Fibroblast of pulmonary artery (primary cell): Measurements from ENCODE around the gene SORBS1.
A peak's percentile ranks its signal among the peaks of the same experiment; 100 is the strongest.

Experiments
- DNase-seq: peaks from one replicate; pipeline ENCODE4 v3.0.0-alpha.2; 2010; ENCODE audit warnings: low read depth
- H3K4me3 ChIP-seq: replicated peaks from 2 replicates; pipeline ENCODE4 v1.5.1; 2011; ENCODE audit warnings: low read depth, mild to moderate bottlenecking, control low read depth, low read length, moderate library complexity
- TF ChIP-seq, protein P1 (sequence below): IDR thresholded peaks from 2 replicates; pipeline ENCODE4 v1.5.1; 2011; ENCODE audit warnings: mild to moderate bottlenecking, control low read depth, low read length, inconsistent platforms; ENCODE audit errors: missing control alignments

SORBS1 gene

DNA sequence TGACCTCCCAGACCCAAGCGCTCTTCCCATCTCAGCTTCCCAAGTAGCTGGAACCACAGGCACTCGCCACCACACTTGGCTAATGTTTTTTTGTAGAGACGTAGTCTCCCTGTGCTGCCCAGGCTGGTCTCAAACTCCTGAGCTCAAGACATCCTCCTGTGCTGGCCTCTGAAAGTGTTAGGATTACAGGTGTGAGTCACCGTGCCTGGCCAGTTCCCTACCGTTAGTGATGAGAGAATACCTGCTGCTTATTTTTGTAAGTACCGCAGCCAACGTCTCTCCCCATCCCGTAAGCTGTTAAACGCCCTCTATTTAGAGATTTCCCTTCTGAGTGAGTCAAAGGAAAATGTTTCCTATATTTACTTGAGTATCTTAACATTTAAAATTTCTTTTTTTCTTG is 231.9 kb downstream of the SORBS1 start:
- TF ChIP-seq, protein P1, sequence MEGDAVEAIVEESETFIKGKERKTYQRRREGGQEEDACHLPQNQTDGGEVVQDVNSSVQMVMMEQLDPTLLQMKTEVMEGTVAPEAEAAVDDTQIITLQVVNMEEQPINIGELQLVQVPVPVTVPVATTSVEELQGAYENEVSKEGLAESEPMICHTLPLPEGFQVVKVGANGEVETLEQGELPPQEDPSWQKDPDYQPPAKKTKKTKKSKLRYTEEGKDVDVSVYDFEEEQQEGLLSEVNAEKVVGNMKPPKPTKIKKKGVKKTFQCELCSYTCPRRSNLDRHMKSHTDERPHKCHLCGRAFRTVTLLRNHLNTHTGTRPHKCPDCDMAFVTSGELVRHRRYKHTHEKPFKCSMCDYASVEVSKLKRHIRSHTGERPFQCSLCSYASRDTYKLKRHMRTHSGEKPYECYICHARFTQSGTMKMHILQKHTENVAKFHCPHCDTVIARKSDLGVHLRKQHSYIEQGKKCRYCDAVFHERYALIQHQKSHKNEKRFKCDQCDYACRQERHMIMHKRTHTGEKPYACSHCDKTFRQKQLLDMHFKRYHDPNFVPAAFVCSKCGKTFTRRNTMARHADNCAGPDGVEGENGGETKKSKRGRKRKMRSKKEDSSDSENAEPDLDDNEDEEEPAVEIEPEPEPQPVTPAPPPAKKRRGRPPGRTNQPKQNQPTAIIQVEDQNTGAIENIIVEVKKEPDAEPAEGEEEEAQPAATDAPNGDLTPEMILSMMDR = no peak
- H3K4me3 ChIP-seq = no peak overlapping the region
- DNase-seq = no peak

DNA sequence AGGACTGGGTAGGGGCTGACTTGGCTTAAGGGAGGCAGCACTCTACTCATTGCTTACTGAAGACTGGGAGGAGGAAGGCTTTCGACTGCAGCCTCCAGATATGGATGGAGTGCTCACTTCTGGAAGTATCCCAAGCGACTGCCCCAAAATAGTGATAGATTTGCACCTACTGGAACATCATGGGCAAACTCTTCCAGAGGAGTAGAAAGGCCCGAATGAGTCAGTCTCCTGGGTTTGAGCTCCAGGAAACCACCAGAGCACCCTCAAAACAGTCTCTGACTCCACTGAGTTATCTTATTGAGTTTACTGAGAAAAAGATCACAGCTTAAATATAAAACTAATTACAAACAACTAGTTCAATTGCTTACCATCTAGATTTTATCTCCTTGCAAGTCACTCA is 233.2 kb downstream of the SORBS1 start:
- H3K4me3 ChIP-seq = no peak overlapping the region
- DNase-seq = no peak
- TF ChIP-seq, protein P1 = no peak

DNA sequence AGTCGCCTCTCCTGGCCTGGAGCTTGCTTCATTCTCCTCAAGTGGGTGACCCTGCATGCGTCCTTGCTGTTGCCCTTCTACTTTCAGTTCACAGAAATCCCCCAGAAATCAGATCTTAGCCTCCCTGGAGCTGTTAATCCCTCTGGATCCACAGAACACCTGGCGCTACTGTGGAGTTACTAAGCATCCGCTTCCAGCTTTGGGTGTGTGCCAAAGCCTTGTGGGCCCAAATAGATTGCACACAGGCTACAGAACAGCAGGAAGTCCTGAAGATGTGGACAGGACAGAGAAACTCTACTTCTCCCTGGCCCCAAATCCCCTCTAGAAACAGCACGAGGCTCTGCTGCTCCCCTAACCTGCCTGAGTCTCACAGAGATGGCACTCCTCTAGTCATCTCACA is 233.8 kb downstream of the SORBS1 start:
- no peak overlapping the region for H3K4me3 ChIP-seq
- TF ChIP-seq, protein P1 = no peak
- peak; percentile 69 for DNase-seq

DNA sequence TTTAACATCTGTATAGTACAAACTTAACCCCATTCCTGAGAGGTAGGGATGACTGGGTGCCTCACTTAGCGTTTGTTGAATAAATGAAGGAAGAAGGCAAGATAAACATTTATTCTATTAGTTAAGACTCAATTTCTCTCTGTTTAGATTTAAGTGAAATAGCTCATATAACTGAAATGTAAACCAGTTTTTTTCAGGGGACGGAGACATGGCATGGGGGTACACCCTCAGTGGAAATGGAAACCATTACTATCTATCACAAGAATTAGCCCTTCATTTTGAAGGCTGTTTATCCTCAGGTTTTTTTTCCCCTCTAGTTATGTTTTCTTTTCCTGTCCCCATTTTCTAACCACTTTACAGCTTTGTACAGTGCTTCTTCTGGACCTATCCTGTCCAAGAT is 234.8 kb downstream of the SORBS1 start:
- no peak for DNase-seq
- TF ChIP-seq, protein P1 = no peak
- H3K4me3 ChIP-seq = no peak overlapping the region

GRCh38 chr10:95325863-95326262 is 235.3 kb downstream of the SORBS1 start:
- no peak for DNase-seq
- TF ChIP-seq, protein P1 = no peak
- no peak overlapping the region for H3K4me3 ChIP-seq

GRCh38 chr10:95324436-95325268 is 236.5 kb downstream of the SORBS1 start:
- TF ChIP-seq, protein P1 = no peak
- no peak overlapping the region for H3K4me3 ChIP-seq
- DNase-seq = no peak
